NCI-H2227 treated with DMSO at 0.1 percent for 48 hours (cell line): ENCODE results near the gene CD200.

ENCODE experiments used
- DNase-seq: peaks from one replicate; lab custom pipeline; 2025; lab: John Stamatoyannopoulos, UW

The CD200 gene

DNA sequence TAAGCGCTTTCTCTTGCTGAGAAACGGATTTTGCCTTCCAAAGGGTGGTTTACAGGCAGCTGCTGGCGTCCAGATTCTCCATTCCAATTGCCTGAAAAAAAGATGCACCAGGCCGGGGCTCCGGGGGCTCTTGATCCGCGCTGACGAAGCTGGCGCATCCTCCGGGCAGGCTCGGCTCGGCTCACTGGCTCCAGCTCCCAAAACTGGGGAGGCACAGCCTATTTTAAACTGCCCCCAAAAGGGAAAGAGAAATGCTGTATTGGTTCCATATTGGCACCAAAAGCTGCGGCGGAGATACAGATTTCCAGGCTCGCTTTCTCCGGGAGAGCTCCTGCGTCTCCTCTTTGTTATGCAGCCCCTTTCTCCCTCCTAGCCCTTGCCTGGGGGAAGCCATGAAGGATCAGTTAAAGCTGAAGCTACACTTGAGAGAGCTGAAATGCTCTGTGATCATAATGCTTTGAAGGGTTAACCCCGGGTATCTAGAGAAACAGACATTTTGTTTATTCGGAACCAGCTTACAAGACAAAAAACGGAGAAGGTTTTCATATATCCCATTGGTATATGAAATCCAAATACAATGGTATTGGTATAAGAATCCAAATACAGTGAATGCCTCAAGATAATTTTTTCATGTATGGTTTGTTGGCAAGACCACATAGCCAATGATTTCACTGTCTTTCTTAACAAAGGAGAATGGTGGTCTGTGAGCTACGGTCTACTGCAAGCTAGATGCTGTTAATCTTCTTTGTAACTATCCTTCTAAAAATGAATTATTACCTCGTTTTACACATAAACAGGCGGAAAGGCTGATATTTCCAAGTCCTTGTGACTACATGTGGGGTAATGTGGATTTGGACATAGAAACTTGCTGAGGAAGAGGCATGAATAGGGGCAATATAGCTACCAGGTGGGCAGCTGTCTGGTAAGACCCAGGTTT lies 693 bp downstream of the CD200 start:
- DNase-seq = peak; percentile 14

DNA sequence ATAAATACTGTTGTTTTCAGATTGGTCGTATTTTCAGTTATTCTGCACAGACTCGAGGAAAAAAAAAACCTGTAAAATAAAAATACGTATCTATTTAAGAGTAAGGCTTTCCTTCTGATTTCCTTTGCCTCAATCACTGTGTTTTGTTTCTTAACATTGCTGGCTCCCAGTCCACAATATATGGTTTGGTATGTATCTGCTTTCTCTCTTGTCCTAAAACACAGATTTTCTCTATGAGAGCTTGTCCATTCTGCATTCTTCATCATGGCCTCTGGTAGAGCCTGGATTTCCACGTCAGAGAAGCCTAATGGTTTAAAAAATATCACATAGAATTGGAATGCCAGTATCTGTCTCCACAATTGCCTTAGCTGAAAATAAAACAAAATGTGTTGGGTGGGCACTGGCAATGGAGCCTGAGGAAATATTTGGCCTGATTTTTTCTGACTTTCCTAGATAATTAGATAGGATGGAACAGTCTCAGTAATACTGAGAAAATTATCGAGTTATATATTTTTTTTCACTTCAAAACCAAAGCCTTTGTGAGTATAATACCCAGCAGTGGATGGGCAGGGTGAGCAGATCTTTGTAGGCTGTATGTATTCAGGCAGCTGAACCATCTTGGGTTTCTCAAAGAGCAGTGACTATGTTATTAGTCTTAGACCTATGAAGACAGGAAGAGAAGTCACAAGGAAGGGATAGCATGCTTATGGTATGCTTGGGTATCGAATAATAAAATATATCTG lies 1.9 kb downstream of the CD200 start:
- no peak for DNase-seq

DNA sequence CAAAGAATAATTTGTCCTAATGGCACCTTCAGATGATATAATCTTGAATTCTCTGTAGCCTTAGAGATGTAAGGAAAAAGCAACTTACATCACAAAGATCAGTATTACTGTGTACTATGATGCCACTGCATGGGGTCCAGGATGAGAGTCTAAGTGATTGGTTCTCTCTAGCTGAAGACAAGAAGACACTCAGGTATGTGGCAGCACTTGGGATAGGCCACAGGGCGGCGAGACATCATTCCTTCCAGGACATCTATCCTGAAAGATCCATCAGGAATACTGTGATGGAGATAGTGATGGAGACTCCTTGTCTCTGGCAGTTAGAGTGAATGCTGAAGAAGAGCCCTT lies 2.5 kb downstream of the CD200 start:
- DNase-seq = no peak

DNA sequence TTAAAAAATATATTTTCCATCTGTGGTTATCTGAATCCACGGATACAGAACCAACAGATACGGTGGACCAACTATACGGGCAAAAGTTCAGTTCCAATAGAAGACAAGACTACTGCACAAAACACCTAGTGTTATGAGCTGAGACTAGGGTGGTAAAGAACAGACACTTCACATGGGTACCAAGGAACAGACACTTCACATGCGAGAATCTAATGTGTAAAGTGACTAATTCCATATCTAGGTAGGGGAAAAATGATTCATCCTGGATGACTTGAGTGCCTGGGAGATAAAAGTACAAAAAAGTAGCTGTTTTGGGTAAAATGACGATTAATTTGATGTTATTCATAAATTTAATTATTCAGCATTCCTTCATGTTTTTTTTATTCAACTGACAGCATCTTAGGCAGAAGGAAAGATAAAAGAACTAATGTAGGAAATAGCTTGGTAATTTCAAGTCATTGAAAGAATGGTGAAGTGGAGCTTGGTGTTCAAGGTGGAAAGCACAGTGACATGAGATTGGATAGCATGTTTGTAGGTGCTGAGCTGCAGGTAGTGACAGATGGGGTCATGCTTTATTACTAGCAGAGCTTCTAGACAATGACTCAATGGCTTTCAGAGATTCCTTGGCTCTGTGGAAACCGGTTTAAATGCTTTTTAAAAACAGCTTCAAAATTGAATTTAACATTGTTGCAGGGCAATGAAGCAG lies 5.2 kb downstream of the CD200 start:
- DNase-seq = no peak

DNA sequence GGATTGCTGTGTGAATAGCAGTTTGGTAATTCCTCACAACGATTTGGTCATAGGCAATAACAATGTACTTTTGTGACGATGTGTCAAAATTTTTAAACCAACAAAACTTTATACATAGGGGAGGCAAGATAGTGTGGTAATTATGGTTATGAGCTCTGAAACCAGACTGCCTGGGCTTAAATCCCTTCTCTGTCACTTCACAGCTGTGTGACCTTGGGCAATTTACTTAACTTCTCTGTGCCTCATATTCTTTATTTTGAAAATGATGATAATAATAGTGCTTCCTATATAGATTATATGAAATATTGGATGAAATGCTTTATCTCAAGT lies 5.7 kb downstream of the CD200 start:
- no peak for DNase-seq

DNA sequence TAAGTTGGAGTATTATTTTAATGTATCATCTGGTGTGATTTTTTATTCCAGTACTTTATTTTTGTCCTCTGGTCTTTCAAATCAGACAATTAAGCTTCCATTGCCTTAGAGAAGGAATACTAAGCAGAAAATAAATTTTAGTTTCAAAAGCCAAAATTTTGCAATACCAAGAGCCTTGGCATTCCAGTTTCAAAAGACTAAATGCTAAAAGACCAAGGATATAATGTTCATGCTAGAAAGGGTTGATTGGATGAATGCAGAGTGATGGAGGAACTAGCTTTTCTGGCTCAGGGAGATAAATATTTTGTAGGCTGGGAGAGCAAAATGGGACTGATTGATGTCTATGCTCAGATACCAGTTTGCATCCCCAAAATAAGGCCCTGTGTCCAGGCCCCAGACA lies 6.2 kb downstream of the CD200 start:
- DNase-seq = no peak

DNA sequence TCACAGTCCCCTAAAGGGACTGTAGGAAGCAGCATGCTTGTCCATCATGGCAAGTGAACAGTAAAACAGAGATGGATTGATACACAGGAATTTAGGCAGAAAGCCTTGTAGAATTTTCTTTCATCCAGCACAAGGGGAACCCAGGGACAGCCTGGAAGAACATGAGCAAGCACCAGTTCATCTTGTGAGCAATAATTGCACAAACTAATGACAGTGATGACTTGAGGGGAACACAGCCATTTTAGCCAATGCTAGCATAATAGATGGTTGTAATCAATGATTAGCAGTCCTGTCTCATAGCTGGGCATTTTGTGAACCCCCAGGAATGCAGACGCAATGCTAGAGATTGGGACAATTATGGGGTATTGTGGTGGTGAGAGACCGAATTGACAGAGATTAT lies 6.7 kb downstream of the CD200 start:
- DNase-seq = no peak

DNA sequence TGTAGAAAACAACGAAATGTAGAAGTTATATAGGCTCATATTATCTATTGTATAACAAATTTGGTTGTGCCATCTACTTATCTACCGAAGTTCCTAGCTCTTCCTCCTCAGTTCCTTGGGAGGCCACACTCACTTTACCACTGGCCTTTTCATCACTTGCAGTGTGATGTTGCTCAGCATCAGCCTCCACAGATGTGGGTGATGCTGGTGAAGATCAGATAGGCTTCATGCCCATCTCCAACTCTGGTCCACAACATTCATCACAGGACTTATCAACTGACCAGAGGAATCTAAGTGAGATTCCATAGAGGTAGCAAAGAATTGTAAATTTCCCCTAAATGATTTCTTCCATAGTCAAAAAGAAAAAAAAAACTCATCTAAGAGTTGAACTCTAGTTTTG lies 8.4 kb downstream of the CD200 start:
- no peak for DNase-seq

DNA sequence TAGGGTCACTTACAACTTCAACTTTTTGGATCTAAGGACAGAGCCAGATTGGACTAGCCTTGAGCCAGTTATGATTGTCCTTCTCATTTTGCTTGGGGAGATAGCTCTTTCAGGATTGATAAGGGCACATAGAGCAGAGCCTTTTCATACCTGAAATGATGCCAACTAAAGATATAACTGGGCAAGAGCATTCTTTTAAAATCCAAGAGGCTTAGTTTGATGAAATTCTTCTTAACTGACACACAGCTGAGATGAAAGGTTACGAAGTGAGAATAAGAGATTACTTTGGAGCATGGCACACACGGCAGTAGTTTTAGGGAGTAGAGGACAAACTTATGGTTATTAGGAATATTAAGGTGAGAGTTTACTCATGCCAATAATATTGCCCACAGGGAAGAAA lies 12.7 kb downstream of the CD200 start:
- no peak for DNase-seq

DNA sequence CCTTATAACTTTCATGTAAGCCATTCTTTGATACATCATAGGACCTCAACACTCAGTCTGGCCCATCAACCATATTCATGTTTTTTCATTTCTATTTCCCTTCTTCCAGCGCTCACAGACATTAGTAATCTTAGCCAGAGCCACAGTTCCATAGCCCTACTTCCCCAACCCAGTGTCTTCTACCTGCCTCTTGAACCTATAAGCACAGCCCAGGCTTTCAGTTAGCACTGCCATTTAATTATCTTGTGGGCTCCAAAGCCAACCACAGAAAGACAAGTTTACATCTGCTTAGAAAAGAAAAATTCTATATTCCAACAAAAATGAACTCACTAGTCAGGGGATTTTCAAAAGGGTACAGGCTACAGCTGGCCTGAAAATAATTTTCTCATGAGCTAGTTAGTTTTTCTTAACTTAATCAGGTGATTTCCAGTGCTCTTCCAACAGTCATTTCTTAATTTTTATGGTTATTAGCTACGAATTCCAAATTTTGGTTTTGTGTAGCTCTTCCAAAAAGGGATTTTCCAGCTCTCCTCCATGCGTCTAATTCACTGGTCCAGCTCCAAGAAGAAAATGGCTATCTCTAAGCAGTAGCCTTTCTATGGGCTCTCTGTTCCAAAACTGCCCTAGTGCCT lies 13.7 kb downstream of the CD200 start:
- DNase-seq = no peak

DNA sequence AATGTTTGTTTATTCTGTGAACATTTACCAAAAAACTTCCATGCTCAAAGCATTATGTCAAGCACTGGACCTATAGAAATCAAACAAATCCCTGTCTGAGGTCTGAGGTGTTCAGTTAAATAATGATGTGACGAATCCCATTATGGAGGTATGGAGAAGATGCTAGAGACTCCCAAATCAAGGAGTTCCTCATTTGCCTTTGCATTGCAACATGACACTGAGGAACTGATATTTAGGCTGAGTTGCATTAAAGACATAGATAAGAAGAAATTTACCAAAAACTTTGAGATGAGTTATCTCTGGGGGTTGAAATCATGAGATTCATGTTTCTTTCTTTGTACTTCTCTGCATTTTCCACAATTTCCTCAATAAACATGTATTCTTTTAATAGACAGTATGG lies 16.0 kb downstream of the CD200 start:
- DNase-seq = no peak

DNA sequence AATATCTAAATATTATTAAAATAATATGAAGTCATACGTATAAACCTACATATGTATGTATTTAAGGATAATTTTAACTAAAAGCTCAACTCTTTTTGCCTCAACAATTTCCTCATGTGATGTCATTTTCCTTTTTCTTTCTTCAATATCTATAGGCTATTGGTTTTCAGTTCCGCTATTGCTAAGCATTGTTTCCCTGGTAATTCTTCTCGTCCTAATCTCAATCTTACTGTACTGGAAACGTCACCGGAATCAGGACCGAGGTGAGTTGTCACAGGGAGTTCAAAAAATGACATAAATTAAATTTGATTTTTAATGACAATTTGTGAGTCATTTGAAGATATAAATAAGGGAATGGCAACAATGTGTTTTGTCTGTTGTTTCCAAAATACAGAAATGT lies 16.6 kb downstream of the CD200 start:
- no peak for DNase-seq

DNA sequence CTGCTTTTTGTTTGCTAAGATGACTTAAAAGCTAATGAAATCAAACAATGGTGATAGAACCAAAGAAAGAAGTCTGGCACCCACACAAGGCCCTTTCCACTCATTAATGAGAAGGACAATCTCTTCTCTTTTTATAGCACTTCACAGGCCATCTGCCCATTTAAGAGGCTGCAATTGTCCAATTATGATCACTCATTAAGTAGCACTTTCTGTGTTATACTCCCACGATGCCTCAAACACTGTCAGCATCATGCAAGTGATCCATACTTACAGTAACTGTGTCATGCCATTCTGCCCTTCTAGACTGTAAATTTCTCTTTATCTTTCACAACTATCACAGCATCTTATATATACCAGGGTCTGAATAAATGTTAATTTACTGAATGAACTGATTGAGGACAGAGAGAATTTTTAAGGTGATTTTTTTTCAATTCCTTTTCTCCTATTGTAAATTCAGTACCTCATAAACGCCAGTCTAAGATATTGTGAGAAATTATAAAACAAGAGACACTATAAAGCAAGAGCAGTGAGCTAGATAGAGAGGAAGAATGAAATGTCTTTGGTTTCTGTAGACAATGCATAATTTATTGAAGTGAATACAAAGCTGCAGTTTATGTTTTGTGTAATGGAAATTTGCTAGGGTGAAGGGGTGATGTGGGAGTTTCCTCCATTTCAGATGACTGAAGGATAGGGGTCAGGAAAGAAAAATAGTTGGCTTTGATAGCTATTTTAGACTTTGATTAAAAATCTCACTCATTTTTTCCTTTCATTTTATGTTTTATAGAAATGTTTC lies 17.3 kb downstream of the CD200 start:
- DNase-seq = no peak

DNA sequence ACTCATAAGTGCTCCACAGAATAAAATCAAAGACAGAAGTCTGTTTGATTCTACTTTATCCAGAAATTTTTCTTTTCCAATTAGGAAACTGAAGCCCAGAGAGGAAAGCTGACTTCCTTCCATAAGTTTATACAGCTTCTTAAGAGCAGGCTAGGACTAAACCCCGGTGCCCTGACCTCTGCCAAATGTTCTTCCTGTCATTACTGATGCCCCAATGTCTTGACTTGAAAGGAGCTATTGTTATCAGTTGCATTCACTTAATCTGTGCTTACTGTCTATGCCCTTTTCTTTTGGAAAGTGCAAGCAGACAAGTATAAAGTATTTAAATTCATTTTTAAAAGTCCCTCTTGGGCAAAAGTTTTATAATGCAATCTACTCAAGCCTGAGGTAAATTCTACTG lies 18.1 kb downstream of the CD200 start:
- no peak for DNase-seq

DNA sequence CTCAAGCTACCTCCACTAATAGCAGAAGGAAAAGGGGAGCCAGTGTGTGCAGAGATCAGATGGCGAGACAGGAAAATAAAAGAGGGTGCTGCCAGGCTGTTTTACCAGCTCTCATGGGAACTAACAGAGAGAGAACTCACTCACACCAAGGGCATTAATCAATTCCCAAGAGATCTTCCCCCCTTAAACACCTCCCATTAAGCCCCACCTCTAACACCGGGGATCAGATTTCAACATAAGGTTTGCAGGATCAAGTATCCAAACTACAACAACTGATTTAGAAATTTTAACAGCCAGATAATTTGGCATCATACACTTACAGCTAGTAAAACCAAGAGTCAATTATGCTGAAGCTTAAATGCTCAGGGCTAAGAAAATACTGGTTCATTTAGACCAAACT lies 18.9 kb downstream of the CD200 start:
- no peak for DNase-seq

DNA sequence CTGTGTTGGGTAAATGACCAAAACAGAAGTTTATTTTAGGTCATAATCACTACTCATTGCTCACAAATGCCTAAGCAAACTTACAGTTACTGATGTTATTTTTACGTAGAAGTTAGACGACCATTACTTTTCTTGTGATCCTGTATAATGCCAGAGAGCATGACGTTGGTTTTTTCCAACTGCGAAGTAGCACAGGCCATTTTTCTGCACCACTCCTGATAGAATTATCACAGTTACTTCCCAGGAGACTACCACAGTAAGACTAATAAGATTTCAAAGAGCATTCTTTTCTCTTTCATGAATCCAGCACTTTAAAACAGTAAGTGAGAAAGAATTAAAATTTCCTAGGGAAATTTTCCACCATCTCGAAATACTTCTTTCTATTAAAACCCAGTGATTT lies 19.8 kb downstream of the CD200 start:
- no peak for DNase-seq

DNA sequence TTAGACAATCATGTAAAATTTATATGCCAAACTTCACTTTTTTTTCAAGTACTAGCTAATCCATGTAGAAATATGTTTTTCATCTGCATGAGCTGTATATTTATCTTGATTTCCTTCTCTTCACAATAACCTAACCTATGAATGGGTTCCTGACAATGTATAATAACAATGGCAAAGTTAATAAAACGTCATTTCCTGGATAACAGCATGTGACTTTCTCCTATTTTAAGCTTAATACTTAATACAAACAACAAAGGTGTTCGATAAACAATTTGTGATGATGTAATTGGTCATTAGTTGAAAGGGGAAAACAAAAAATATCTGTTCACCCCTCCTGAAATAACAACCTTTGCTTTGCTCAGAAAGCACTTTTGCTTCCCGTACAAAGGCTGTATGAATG lies 20.4 kb downstream of the CD200 start:
- no peak for DNase-seq

DNA sequence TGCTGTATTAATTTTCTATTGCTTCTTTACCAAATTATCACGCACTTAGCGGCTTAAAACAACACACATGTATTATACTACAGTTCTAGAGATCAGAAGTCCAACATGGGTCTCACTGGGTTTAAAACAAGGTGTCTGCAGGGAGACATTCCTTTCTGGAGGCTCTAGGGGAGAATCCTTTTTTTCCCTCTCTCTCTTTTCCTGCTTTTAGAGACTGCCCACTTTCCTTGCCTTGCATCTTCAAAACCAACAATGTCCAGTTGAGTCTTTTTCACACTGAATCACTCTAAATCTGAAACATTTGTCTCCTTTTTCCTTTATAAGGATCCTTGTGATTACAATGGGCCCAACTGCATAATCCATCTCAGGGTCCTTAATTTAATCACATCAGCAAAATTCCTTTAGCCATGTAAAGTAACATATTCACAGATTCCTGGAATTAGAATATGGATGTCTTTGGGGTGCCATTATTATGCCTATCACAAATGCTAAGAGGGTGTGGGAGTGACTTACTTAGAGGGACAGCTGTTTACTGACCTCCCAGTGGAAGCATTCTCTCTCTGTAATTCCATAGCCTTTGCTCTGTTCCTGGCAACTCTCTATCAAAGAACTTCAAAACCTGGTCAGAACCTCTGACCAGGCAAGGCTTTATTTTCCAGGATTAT lies 21.8 kb downstream of the CD200 start:
- DNase-seq = no peak

DNA sequence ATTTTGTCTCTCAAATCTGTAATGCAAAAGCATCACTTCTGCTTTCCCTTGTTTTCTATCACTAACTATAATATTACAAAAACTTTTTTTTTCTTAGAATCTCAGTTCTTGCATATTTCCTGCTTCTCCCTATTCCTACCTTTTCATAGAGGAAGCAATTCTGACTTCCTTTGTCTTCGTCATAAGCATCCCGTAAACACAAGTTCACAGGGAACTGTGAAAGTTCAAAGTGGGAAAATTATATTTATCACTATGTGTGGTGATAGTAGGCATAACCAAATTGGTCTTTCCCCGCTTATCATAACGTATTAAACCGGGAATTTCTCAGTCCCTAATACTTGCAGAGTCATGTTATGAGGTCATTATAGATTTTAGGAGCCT lies 22.3 kb downstream of the CD200 start:
- DNase-seq = no peak

DNA sequence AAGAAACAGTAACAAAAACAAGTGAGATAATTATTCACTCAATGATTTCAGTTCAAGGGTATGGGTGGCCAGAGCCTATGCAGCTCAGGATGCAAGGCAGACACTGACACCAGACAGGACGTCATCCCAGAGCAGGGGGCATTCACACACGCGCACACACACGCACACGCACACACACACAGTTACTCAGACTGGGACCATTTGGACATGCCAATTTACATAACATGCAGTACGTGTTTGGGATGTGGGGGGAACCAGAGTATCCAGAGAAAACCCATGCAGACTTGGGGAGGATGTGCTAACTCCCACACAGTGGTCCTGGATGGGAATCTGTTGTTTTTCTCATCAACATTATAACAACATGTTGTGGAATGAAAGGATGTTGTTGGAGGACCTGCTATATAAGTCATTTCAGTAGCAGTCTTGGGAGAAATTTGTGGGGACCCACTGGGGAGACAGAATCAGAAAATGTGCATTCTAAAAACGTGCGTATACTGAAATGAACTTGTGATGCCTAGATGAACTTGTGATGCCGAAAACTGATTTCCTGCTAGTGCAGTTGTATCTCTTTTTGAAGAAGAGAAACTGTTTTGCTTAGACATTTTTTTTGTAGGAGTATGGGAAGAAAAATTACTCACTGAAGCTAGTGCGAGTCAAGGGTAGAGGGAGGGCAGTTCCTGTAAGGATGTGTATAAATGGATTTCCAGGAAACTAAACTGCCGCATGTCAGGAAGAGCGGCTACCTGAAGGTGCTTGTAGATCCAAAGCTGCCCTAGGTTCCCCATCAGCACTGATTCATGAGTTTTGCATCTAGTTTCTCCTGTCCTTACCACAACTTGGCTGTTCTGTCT lies 25.2 kb downstream of the CD200 start:
- DNase-seq = no peak
